GM19239 (cell line): Measurements from ENCODE around the gene EXD3.

Experiments
- DNase-seq: peaks from one replicate; pipeline ENCODE4 v3.0.0; 2011; ENCODE audit warnings: low spot score; ENCODE audit not compliant: insufficient read length
- FAIRE-seq: peaks from 2 replicates; lab custom pipeline; 2011; peaks lifted over from hg19 to GRCh38; lab: Jason Lieb, UNC

EXD3 gene

DNA sequence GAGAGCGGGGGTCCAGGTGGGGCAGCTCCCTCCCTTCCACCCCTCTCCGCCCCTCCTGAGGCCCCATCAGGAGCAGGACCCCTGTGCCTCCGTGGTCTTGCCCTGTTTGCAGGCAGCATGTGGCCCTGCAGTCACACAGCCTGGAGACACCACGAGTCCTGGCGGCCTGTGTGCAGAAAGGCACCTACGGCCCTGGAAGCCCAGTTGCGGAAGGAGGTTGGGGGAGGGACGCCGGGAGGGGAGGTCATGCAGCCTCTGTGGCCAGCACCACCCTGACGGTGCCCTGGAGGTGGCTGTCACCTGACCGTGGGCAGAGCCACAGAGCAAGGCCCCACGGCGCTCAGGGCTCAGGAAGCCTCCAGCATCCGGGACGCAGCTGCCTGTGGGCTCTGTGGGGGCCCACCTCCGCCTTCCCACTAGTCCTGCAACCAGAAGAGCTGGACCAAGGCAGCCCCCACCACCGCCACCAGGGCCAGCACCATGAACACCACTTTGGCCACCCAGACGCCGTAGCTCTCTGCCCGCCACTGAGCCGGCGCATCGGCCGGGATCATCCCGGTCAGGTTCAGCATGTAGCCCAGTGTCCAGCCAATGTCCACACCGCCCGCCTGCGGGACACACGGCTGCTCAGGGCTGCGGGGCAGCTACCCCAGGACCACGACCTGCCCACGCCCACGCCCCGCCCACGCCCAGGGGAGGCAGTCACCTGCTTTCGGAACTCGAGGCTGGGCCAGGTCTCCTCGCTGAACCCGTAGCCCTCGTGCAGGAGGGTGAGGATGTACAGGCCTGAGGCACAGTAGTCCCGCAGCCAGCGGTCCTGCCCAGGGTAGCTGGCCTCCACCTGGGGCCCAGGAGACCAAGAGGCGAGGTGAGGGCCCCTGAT lies 11.8 kb upstream of the EXD3 start:
- DNase-seq (no peak), FAIRE-seq (no peak)

DNA sequence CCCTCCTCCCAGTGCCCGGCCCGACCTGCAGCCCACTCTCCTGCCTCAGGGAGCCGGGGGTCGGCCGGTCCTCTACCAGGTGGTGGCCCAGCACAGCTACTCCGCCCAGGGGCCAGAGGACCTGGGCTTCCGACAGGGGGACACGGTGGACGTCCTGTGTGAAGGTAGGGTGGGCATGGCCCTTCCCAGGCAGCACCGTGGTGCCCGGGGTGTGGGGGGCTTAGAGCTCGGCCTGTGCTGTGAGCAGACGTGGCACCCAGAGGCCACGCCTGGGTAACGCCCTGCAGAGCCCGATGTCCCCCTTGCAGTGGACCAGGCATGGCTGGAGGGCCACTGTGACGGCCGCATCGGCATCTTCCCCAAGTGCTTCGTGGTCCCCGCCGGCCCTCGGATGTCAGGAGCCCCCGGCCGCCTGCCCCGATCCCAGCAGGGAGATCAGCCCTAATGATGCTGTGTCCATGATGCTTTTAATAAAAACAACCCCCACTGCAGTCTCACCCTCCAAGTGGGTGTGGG lies 11.0 kb upstream of the EXD3 start:
- no peak for DNase-seq
- FAIRE-seq: no peak

DNA sequence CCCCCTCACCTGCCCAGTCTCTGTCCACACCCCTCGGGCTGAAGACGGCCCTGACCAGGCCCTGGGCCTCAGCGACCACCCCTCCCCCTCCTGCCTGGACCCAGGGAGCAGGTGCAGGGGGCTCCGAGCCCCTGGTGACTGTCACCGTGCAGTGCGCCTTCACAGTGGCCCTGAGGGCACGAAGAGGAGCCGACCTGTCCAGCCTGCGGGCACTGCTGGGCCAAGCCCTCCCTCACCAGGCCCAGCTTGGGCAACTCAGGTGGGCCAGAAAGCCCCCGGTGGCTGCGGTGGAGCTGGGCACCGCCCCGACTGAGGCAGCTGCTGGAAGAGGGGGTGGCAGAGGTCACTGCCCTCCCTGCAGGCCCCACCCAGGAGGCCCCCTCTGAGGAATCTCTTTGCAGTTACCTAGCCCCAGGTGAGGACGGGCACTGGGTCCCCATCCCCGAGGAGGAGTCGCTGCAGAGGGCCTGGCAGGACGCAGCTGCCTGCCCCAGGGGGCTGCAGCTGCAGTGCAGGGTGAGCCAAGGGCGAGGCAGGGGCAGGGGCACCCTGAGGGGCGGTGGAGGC lies 10.5 kb upstream of the EXD3 start:
- FAIRE-seq: no peak
- no peak for DNase-seq

DNA sequence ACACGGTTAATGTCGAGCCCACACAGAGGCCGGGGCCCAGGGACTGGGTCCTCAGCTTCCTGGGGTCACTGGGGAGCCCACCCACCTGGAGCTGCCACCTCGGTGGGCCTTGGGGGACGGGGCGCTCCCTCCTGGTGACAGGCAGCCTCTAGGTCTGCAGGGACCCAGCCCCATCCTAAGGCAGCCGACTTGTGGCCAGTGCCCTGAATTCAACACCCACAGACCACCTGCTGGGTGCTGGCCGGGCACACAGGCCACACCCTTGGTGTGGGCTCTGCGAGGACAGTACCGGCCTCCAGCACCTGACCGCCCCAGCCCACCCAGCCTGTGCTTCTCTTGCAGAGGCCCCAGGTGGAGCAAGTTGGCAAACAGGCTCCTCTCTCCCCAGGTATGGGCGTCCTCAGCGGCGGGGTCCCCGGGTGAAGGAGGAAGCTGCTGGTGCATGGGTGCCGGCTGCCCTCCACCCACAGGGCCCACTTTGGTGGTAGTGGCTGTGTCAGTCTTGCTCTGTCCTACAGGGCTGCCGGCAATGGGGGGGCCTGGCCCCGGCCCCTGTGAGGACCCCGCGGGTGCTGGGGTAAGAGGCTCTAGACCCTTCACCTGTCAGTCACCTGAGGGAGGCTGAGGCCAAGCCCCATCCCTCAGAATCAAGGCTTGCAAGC lies 9.9 kb upstream of the EXD3 start:
- FAIRE-seq: no peak
- DNase-seq: no peak

DNA sequence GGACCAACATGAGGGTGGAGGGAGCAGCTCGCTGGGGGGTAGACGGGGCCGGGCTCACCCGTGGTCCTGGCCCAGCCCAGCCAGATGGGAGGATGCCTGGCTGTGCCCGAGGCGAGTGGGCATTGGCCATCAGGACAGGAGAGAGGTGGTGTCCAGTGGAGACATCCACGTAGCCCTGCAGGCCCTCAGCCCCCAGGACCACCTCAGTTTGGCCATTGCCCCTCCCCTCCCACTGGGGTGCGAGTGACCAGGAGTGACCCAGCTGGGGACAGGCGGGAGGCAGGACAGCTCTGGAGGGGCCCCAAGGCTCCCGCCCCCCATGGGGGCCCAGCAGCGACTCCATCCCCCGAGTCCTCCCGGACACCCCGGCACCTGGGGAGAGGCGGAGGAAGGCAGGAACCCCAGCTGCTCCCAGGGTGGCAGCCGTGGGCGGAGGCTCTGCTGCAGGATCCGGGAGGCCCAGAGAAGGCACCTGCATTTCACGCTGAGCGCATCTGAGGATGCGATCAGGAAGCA lies 8.5 kb upstream of the EXD3 start:
- no peak for DNase-seq
- FAIRE-seq: no peak

DNA sequence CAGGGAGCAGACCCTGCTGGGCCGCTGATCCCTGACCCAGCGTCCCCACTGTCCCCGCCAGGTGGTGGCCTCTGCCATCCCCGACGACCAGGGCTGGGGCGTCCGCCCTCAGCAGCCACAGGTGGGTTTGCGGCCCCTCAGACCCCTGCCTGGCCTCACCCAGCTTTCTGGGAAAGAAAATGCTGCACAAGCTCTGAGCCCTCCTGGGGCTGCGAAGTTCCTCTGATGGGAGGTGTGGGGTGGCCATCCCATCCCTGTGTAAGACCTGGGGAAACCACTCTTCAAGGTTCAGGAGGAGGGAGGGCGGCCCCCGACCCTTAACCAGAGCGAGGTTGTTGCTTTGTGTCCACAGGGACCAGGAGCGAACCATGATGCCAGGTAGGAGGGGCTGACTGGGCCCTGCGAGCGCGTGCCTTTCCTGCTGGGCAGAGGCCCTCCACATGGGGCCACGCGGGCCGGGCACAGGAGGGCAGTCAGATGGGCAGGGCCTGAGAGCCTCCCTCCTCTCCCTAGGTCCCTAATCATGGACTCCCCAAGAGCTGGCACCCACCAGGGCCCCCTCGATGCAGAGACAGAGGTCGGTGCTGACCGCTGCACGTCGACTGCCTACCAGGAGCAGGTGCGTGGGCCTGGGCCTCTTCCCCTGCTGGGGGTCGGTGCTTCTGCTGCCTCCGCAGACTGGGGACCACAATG lies 7.9 kb upstream of the EXD3 start:
- FAIRE-seq: no peak
- DNase-seq: no peak

DNA sequence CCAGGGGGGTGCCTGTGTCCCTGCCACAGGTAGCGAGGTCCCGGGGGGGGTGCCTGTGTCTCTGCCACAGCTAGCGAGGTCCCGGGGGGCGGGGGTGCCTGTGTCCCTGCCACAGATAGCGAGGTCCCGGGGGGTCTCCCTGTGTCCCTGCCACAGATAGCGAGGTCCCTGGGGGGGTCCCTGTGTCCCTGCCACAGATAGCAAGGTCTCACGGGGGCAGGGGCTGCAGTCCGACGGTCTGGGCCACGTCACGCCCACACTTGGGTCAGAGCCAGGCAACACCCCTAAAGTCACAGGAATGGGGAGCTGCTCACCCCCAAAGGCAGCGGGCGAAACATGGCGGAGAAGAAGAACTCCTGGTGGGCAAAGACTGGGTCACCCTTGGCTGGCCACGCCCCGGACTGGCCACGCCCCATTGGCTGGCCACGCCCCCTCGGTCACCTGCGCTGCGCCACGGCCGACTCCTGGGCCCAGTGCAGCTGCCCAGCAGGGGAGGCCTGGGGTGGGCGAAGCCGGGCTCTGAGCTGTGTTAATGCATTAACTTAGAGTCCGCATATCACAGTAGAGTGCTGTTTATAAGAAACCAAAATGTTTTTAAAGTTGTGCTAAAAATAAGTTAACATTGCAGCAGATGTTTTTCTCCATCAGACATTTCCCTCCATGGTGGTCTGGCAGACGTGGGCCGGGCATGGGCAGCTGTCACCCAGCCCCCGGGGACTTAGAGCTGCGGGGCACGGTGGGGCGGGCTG lies 7.2 kb upstream of the EXD3 start:
- FAIRE-seq: no peak
- peak; percentile 72 for DNase-seq

DNA sequence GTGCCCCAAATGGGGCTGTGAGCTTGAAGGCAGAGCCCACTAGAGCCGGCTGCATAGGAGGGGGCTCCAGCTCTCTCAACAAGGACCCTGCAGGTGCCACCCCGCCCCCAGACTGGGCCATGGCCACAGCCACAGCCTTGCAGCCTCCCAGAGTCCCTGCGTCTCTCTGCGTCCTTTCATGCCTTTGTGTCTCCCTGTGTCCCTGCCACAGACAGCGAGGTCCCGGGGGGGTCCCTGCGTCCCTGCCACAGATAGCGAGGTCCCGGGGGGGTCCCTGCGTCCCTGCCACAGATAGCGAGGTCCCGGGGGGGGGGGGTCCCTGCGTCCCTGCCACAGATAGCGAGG lies 6.6 kb upstream of the EXD3 start:
- DNase-seq: no peak
- no peak for FAIRE-seq

DNA sequence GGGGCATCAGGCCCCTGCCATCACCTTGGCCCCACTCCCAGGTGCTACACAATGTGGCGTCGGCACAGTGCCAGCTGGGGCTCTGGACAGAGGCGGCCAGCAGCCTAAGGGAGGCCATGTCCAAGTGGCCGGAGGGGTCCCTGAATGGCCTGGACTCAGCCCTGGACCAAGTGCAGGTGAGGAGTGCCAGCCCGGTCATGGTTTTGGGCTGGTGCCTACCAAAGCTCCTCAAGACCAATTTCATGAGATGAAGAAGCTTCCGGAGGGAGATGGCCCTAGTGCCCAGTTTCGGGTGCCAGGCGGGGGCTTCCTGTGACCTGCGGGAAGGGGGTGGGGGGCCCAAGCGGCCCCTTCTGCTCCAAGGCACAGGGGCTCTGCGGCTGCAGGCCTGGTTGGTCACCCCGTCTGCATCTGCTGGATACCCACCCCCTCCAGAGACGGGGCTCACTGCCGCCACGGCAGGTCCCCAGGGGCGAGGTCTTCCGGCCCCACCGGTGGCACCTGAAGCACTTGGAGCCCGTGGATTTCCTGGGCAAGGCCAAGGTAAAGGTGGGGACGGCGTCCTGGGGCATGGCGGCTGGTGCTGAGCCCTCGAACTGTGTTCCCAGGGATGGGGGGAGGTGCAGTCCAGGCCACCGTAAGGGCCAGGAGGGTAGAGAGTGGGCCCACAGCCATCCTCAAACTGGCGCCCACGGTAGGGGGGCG lies 6.0 kb upstream of the EXD3 start:
- no peak for DNase-seq
- no peak for FAIRE-seq

DNA sequence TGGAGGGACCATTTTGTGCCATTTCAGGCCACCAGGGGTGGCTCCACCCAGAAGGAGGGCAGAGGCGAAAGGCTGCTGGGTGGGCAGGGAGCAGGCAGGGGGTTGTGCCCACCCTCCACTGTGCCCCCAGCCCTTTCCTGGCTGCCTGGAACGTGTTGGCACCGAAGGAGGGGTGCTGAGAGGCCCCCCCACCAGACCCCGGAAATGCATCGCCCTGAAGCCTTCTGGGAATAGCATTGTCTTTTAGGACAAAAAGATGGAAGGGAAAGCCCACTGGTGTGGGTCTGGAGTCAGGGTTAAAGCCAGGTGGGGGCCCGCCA lies 5.3 kb upstream of the EXD3 start:
- no peak for DNase-seq
- FAIRE-seq: no peak

DNA sequence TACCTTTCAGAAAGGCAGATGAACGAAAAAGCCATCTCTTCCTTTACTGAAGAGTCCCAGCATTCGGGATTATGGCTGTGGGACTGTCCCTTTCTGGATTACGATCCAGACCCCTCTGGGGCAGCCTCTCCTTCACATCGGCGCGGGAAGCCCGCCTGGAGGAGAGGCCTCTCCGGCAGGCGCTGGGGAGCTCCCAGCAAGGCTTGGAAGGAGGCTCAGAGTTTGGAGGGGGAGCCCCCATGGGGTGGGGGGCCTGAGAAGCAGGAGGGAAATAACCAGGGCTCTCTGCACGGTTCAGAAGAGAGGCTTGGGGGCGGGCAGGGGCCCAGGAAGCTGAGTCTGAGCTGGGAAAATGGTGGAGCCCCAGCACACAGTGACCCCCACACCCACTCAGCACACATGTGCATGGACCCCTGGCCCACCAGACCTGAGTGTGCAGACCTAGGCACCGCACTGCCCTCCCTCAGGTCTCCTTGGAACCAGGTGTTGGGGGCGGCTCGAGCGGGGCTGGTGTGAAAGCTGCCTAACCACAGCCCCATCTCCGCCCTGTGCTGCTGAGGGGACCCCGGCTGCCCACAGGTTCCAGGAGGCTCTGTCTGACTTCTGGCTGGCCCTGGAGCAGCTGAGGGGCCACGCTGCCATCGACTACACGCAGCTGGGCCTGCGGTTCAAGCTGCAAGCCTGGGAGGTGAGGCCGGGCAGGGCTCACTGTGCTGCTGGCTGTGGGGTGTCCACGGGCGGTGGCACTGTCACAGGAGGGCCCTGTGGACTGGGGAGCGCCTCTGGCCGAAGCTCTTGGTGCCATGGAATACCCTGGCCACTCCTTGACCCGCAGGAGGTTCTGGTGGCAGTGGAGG lies 4.7 kb upstream of the EXD3 start:
- FAIRE-seq: no peak
- DNase-seq: no peak

DNA sequence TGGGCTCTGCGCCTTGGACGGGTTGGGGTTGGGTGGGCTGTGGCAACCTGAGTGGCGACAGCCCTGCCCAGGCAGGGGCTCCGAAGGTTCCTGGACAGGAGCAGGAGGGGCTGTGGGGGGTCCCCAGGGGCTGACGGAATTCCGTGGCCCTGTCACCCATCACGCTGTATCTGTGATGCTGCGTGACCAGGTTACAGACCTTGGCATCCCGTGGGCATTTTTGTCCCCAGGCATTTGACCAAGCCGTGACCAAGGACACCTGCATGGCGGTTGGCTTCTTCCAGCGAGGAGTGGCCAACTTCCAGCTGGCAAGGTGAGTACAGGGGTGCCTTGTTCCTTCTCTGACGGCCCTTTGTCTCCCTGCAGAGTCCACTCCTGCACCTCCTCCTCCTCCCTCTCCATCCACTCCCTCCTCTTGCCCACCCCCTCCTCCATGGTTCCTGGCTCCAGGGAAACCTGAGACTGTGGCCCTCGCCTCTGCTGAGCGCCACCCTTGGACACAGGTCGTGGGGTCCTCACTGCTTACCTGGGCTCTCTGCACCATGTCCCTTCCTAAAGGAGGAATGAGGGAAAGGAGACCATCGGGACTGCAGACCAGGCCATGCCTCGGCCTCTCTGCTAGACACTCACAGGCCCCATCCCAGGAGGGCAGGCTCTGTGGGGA lies 3.2 kb upstream of the EXD3 start:
- DNase-seq: no peak
- FAIRE-seq: no peak

DNA sequence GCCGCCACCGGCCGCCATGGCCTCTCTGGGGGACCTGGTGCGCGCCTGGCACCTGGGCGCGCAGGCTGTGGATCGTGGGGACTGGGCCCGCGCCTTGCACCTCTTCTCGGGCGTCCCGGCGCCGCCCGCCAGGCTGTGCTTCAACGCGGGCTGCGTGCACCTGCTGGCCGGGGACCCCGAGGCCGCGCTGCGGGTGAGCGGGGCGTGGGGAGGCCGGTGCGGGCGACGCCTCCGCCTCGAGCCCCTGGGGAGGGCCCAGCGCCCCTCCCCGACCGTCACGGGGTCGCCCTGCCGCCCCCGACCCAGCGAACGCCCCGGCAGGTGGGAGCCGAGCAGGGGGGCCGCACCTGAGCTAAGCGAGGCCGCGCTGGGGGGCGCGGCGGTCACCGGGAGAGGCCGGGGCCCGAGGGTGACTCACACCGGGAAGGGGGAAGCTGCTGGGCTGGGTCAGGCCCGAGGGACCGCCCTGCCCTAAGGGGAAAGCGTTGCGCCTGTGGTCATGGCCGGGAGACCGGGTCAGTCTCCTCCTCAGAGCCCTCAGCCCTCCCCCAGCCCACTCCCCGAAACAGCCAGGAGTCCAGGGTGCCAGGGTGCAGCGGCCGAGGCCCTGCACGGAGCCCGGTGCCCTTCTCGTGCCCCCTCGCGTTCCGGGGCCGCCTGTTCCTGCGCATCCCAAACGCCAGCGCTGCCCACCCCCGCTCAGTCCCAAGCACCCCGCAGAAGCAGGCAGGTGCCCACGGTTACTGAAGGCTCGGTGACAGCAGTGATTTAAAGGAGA lies 741 bp upstream of the EXD3 start:
- DNase-seq (no peak), FAIRE-seq (no peak)

DNA sequence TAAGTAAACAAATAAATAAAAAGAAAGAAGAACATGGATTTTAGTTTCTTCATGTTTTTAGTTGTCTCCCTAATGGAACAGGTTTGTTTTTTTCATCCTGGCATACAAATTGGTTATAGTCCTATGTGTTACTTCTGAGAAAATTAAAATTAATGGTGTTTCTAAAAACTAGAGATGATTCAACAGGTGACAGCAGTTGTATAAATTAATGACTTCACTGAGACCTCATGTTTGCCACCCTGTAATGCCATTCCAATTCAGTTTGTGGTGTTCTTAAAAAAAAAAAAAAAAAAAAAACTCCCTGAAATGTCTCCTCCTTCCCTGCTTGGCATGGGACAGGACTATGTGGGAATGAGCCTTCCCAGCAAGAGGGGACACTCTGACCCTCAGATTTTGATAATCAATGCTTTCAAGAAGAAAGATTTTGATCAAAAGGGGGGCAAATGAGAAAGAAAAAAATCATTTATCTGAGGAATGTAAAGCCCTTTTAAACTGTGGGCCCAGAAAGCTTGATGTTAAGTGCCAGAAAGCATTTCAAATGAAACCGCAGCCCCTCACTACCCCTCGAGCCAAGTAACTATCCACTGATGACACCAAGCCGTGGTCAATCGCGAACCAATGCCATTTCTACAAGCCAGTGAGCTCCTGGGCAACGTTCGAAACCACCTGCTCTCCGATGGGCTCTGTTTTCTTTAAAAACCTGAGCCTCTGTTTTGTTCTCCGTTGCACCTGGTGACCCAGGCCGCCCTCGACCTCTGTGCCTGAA lies 941 bp downstream of the EXD3 start:
- FAIRE-seq (peak; percentile 76), DNase-seq (no peak)

DNA sequence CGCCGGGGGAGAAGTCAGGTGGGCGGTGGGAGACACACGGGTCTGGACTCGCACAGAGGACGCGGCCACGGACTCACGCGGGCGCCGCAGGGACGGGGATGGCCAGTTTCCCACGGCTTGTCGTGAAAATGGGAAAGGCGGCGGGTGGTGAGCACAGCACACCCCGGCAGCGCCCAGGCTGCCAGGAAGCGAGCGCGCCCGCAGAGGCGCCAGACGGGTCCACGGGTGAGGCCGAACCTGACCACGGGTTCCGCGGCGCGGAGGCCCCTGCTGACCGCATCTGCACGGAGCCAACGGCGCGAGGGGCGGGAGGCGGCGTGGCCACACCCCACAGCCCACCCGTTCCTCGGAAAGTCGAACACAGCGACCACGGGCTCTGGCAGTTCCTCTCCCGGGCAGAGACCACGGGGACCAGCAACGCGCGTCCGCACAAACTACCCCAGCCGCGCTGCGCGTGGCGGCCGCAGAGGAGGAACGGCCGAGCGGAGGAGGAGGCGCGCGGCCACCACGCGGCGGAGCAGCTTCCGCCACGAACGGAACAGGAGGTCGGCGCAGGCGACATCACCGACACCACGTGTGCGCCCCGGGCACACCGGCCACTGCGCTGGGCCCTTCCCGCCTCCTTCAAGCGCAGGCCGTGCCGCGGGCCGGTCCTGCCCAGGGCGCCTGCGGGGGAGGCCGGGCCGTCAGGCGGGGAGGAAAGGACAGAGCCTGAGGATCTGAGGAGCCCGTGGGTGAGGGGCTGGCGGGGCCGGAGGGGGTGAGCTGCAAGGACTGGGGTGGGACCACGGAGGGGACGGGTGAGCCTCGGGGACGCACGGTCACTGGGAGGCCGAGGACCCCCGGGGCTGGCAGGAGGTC lies 5.6 kb downstream of the EXD3 start:
- DNase-seq (no peak), FAIRE-seq (no peak)
